ENCODE results near the gene AMDHD2.
"Not testable (repeated sequence)": the region's sequence is repeated elsewhere in the genome, so short reads cannot be mapped to it uniquely, and the experiment has no call there.

The AMDHD2 gene

DNA sequence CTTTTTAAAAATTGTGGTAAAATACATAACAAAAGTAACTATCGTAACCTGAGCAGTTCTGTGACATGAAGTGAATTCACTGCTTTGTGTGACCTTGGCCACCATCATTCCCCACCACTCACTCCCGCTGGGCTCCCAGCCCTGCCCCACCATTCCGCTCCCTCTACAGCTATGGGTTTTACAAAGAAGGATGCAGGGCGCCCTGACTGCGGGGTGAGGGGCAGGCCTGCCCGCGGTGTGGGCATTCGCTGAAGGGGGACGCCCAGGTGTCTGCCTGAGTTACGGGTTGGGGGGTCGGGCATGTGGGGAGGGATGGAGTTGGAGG lies 11.2 kb downstream of the AMDHD2 start, which contains the start of gene CEMP1:
Gene CEMP1, minus strand, starts transcription at position 38 of the 325 bp plus-strand sequence. CDS start 335 bp downstream, outside the sequence.
- Histone ChIP-seq H3K27ac (ENCODE audit: low read depth, low read length, severe bottlenecking) (peak within 1 kb of the TSS; percentile 72), H3K4me1 (ENCODE audit: control insufficient read depth, insufficient read depth, low read length, poor library complexity, severe bottlenecking) (peaks cover 20% of the 10 kb centered on the region), H3K36me3 (ENCODE audit: control insufficient read depth, insufficient read depth, low read length) (peaks cover 31% of the 10 kb centered on the region), H3K4me3 (ENCODE audit: extremely low read depth, insufficient read depth, low read length, poor library complexity, severe bottlenecking) (peak within 1 kb of the TSS; percentile 57), H3K9me3 (ENCODE audit: control insufficient read depth, low read length) (no peaks in the 10 kb centered on the region)
- 14% methylated on average over 10 of the region's 11 CpGs; no CpG with 5 or more reads in 1 of the 2 experiments for WGBS, 2 experiments (ENCODE audit: insufficient coverage in 2 of 2)

DNA sequence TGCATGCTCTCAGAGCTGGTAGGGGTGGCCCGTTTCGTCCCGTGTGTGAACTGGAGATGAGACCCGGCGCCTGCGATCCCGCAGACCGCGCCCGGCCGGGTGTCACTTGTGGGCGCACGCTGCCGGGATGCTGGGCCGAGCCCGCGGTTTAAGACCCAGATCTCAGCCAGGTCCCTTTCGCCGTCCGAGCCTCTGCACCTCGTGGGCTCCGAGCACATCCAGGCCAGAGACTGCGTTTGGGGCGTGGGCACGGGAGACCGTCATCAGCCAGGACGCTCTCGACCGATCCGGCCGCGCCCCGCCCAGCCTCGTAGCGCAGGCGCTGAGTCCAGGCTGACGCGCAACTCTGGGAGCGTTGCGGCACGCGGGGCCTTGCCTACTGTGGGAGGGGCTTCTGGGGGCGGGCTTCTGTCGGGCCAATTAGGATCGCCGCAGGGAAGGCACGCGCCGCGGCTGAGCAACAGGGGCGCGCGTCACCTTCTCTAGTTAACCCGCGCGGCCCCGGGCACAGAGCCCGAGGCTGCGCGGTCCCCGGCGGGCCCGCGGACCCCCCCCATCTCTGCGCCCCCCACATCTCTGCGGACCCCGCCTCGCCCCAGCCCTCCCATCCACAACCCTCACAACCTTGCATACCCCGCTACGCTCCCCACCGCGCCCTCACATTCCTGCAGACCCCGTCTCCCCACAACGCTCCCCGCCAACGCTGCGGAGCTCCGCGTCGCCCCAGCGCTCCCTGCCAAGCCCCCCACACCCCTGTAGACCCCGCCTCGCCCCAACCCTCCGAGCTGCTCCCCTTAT lies 11.7 kb downstream of the AMDHD2 start:
- peak overlapping the region; percentile 72 for H3K27ac ChIP-seq (ENCODE audit: low read depth, low read length, severe bottlenecking)
- H3K36me3 ChIP-seq (ENCODE audit: control insufficient read depth, insufficient read depth, low read length): peaks cover 30% of the 10 kb centered on the region
- WGBS, 2 experiments (ENCODE audit: insufficient coverage in 2 of 2): 0% methylated on average over 45 to 71 of the region's 84 CpGs
- H3K9me3 ChIP-seq (ENCODE audit: control insufficient read depth, low read length): no peaks in the 10 kb centered on the region
- peaks cover 22% of the 10 kb centered on the region for H3K4me1 ChIP-seq (ENCODE audit: control insufficient read depth, insufficient read depth, low read length, poor library complexity, severe bottlenecking)
- peak overlapping the region; percentile 57 for H3K4me3 ChIP-seq (ENCODE audit: extremely low read depth, insufficient read depth, low read length, poor library complexity, severe bottlenecking)

DNA sequence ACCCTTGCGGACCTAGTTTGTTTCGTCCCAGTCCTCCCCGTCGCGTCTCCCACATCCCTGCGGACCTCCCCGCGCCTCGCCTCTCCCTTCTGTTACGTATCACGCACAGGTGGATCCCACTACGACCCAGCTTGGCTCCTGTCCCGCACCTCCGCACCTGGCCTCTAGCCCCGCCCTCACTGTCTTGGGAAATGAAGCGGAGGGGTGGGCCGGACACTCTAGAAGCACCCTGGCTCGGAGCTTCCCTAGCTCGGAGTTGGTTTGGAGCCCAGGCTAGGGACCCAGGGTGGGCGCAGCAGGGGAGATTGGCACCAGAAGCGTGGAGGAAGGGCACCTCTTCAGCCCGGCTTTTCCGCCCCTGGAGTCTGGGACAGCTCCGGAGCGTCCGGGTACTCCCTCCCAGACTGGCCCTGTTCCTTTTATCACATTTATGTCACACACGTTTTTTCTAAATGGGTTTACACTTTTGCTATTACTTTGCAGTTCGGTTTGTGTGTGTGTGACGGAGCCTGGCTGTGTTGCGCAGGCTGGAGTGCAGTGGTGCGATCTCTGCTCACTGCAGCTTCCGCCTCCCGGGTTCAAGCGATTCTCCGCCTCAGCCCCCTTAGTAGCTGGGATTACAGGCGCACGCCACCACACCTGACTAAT lies 12.4 kb downstream of the AMDHD2 start:
- H3K4me3 ChIP-seq (ENCODE audit: extremely low read depth, insufficient read depth, low read length, poor library complexity, severe bottlenecking): peak overlapping the region; percentile 57
- peak overlapping the region; percentile 72 for H3K27ac ChIP-seq (ENCODE audit: low read depth, low read length, severe bottlenecking)
- no peaks in the 10 kb centered on the region for H3K9me3 ChIP-seq (ENCODE audit: control insufficient read depth, low read length)
- WGBS, 2 experiments (ENCODE audit: insufficient coverage in 2 of 2): 9 to 14% methylated on average over 25 to 33 of the region's 37 CpGs
- peaks cover 25% of the 10 kb centered on the region for H3K36me3 ChIP-seq (ENCODE audit: control insufficient read depth, insufficient read depth, low read length)
- peaks cover 22% of the 10 kb centered on the region for H3K4me1 ChIP-seq (ENCODE audit: control insufficient read depth, insufficient read depth, low read length, poor library complexity, severe bottlenecking)

DNA sequence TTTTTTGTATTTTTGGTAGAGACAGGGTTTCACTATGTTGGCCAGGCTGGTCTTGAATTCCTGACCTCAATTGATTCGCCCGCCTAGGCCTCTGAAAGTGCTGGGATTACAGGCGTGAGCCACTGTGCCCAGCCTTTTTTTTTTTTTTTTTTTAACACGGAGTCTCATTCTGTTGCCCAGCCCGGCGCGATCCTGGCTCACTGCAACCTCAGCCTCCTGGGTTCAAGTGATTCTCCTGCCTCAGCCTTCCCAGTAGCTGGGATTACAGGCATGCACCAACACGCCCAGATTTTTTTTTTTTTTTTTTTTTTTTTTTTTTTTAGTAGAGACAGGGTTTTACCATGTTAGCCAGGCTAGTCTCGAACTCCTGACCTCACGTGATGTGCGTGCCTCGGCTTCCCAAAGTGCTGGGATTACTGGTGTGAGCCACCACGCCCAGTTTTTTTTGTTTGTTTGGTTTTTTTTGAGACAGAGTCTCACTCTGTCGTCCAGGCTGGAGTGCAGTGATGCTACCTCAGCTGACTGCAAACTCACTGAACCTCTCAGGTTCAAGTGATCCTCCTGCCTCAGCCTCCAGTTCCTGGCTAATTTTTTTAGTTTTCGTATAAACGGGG lies 13.1 kb downstream of the AMDHD2 start:
- H3K4me1 ChIP-seq (ENCODE audit: control insufficient read depth, insufficient read depth, low read length, poor library complexity, severe bottlenecking): peaks cover 22% of the 10 kb centered on the region
- peak overlapping the region; percentile 57 for H3K4me3 ChIP-seq (ENCODE audit: extremely low read depth, insufficient read depth, low read length, poor library complexity, severe bottlenecking)
- WGBS, 2 experiments (ENCODE audit: insufficient coverage in 2 of 2): 78 to 87% methylated on average over 9 to 10 of the region's 16 CpGs
- not testable (repeated sequence) for H3K9me3 ChIP-seq (ENCODE audit: control insufficient read depth, low read length); H3K27ac ChIP-seq (ENCODE audit: low read depth, low read length, severe bottlenecking)
- H3K36me3 ChIP-seq (ENCODE audit: control insufficient read depth, insufficient read depth, low read length): peaks cover 19% of the 10 kb centered on the region

DNA sequence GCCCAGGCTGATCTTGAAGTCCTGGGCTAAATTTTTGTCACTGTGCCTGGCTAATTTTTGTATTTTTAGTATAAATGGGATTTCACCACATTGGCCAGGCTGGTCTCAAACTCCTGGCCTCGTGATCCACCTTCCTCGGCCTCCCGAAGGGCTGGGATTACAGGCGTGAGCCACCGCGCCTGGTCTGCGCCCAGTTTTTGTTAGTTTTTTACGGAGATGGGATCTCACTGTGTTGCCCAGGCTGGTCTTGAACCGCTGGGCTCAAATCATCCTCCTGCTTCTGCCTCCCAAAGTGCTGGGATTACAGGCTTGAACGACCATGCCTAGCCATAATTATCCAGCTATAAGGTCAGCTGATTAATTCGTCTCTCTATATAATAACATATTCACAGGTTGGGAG lies 13.7 kb downstream of the AMDHD2 start:
- Histone ChIP-seq H3K4me3 (ENCODE audit: extremely low read depth, insufficient read depth, low read length, poor library complexity, severe bottlenecking) (no peak overlapping the region), H3K9me3 (ENCODE audit: control insufficient read depth, low read length) (no peaks in the 10 kb centered on the region)
- 90 to 94% methylated on average over 9 of the region's 11 CpGs for WGBS, 2 experiments (ENCODE audit: insufficient coverage in 2 of 2)

DNA sequence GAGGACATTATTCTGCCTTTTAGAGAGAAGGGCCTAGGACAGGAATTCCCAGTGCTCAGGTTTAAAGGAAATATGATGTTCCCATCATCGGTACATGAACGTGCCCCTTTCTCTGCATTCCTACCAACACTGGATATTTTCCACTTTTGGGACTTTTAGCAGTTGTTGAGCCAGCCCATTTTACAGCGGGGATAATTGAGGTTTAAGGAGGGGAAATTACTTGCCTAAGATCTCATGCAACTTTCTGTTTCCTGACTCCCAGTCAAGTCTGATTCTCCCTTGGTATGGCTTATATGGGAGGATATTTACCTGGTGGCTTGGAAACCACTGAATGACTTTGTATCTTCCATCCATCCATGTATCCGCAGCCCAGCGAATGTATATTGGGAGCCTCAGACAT lies 14.2 kb downstream of the AMDHD2 start:
- not testable (repeated sequence) for H3K36me3 ChIP-seq (ENCODE audit: control insufficient read depth, insufficient read depth, low read length); H3K4me3 ChIP-seq (ENCODE audit: extremely low read depth, insufficient read depth, low read length, poor library complexity, severe bottlenecking); H3K9me3 ChIP-seq (ENCODE audit: control insufficient read depth, low read length); H3K27ac ChIP-seq (ENCODE audit: low read depth, low read length, severe bottlenecking)
- peaks cover 22% of the 10 kb centered on the region for H3K4me1 ChIP-seq (ENCODE audit: control insufficient read depth, insufficient read depth, low read length, poor library complexity, severe bottlenecking)
- WGBS, 2 experiments (ENCODE audit: insufficient coverage in 2 of 2): 80 to 100% methylated on average over 1 to 4 of the region's 5 CpGs

More for the DNA sequence above, 13.7 kb downstream of the AMDHD2 start:
- Histone ChIP-seq H3K27ac (ENCODE audit: low read depth, low read length, severe bottlenecking) (no peak overlapping the region), H3K36me3 (ENCODE audit: control insufficient read depth, insufficient read depth, low read length) (peaks cover 12% of the 10 kb centered on the region), H3K4me1 (ENCODE audit: control insufficient read depth, insufficient read depth, low read length, poor library complexity, severe bottlenecking) (peaks cover 22% of the 10 kb centered on the region)

DNA sequence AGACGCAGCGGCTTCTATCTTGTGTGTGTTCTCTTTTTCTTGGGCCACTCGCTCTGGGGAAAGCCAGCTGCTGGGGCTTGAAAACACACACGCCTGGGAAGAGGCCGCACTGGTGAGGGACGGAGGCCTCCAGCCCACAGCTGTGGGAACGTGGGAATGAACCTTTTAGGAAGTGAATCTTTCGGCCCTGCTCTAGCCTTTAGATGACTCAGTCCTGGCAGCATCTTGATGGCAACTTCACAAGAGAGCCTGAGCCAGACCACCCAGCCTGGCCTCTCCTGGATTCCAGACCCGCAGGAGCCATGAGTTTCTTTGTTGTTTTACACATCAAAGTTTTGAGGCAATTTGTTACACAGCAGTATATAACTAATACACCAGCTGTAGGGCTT lies 15.4 kb downstream of the AMDHD2 start:
- Histone ChIP-seq H3K9me3 (ENCODE audit: control insufficient read depth, low read length) (no peaks in the 10 kb centered on the region), H3K27ac (ENCODE audit: low read depth, low read length, severe bottlenecking) (peak overlapping the region; percentile 79), H3K36me3 (ENCODE audit: control insufficient read depth, insufficient read depth, low read length) (peaks cover 6% of the 10 kb centered on the region), H3K4me3 (ENCODE audit: extremely low read depth, insufficient read depth, low read length, poor library complexity, severe bottlenecking) (no peak overlapping the region), H3K4me1 (ENCODE audit: control insufficient read depth, insufficient read depth, low read length, poor library complexity, severe bottlenecking) (peaks cover 22% of the 10 kb centered on the region)
- 90% methylated on average over 8 to 9 of the region's 9 CpGs for WGBS, 2 experiments (ENCODE audit: insufficient coverage in 2 of 2)

DNA sequence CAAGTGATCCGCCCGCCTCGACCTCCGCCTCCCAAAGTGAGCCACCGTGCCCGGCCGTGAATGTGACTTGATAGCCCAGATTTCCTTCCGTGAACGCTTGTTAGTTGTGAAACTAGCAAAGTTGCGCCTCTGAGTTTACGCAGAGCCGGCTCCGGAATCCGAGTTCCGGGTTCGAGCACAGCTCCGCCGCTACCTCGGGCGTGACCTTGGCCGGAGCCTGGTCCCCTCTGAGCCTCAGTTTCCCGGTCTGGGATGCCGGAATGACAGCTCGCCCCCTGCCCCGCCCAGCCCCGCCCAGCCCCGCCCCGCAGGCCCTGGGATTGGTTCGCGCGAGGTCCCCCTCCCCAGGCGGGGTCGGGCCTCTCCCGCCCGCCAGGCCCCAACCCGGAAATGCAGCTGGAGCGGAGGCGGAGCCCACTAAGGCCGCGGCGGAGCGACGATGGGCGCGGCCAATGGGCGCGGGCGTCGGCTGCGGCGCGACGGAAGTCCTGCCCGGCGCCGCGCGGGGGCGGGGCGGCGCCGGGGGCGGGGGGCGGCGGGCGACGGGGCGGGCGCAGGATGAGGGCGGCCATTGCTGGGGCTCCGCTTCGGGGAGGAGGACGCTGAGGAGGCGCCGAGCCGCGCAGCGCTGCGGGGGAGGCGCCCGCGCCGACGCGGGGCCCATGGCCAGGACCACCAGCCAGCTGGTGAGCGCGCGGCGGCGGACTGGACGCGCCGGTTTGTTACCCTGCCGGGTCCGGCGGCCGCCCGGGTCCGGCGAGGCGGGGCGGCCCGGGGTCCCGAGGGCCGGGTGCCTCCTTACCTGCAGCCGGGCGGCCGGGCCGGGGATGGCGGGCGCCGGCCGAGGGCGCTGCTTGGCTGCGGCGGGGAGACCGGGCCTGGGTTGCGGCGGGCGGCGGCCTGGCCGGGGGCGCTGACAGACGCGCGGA lies 17.5 kb downstream of the AMDHD2 start, which contains the start of gene PDPK1:
Gene PDPK1, plus strand, starts transcription at position 571 of the 929 bp plus-strand sequence. Its CDS starts 92 bp downstream, at position 663.
- Histone ChIP-seq H3K4me1 (ENCODE audit: control insufficient read depth, insufficient read depth, low read length, poor library complexity, severe bottlenecking) (peaks cover 20% of the 10 kb centered on the region), H3K27ac (ENCODE audit: low read depth, low read length, severe bottlenecking) (no peak within 1 kb of the TSS), H3K9me3 (ENCODE audit: control insufficient read depth, low read length) (no peaks in the 10 kb centered on the region), H3K36me3 (ENCODE audit: control insufficient read depth, insufficient read depth, low read length) (peaks cover 13% of the 10 kb centered on the region), H3K4me3 (ENCODE audit: extremely low read depth, insufficient read depth, low read length, poor library complexity, severe bottlenecking) (peak within 1 kb of the TSS; percentile 42)
- 2 to 3% methylated on average over 49 to 62 of the region's 126 CpGs for WGBS, 2 experiments (ENCODE audit: insufficient coverage in 2 of 2)

DNA sequence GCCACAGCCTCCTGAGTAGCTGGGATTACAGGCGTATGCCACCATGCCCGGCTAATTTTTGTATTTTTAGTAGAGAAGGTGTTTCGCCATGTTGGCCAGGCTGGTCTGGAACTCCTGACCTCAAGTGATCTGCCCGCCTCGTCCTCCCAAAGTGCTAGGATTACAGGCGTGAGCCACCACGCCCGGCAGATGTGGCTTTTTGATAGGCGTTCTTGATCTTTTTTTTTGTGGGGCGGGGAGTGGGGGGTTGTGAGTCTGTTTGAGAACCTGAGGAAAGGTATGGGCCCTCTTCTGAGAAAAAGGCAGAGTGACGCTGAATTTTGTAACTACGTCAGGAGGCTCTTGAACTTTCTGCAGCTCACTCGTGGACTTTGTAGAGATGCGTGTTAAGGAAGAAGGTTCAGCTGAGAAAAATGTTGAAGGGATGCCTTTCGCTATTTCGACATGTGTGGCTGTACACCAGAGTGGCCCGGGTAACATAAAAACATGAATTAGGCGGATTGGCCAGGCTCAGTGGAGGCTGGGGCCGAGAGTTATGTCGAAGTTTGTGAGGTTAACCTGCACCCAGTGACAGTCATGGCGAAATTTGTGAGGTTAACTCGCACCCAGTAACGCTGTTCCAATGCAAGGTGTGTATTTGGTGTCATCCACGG lies 19.1 kb downstream of the AMDHD2 start:
- Histone ChIP-seq H3K4me3 (ENCODE audit: extremely low read depth, insufficient read depth, low read length, poor library complexity, severe bottlenecking) (peak overlapping the region; percentile 38), H3K36me3 (ENCODE audit: control insufficient read depth, insufficient read depth, low read length) (peaks cover 16% of the 10 kb centered on the region), H3K4me1 (ENCODE audit: control insufficient read depth, insufficient read depth, low read length, poor library complexity, severe bottlenecking) (peaks cover 16% of the 10 kb centered on the region)
- H3K9me3 ChIP-seq (ENCODE audit: control insufficient read depth, low read length); H3K27ac ChIP-seq (ENCODE audit: low read depth, low read length, severe bottlenecking): not testable (repeated sequence)
- 93 to 97% methylated on average over 24 of the region's 24 CpGs for WGBS, 2 experiments (ENCODE audit: insufficient coverage in 2 of 2)

Measured in mesodermal cell (in vitro differentiated cells).